ENCODE results near the gene CBLN3.

CBLN3 gene

GRCh38 chr14:24407608-24408325 lies 21.7 kb downstream of the CBLN3 start:
- Histone ChIP-seq H3K9me3 (ENCODE audit: low read length) (no peaks in the 10 kb centered on the region), H3K4me2 (ENCODE audit: low read length) (no peak overlapping the region), H3K4me1 (ENCODE audit: insufficient read depth, low read length, severe bottlenecking) (peaks cover 28% of the 10 kb centered on the region), H3K79me2 (ENCODE audit: insufficient read depth, low read length) (no peaks in the 10 kb centered on the region), H3K36me3 (ENCODE audit: insufficient read depth, low read length) (no peaks in the 10 kb centered on the region), H3K27ac (ENCODE audit: low read depth, low read length, poor library complexity, severe bottlenecking) (no peak overlapping the region), H4K20me1 (ENCODE audit: insufficient read depth, low read length) (no peaks in the 10 kb centered on the region), H3K9me2 (ENCODE audit: low read depth, low read length) (no peaks in the 10 kb centered on the region), H3F3A (ENCODE audit: insufficient read depth, low read length) (no peaks in the 10 kb centered on the region), H3K9ac (ENCODE audit: low read length) (no peak overlapping the region), H2AFZ (ENCODE audit: low read length) (no peak overlapping the region), H3K4me3 (ENCODE audit: low read depth, low read length, poor library complexity, severe bottlenecking) (no peak overlapping the region), H3K27me3 (ENCODE audit: insufficient read depth, low read length) (no peaks in the 10 kb centered on the region)
- no peak for TF ChIP-seq CTCF (IDR thresholded peaks at IDR 0.05; ENCODE audit: low read length)
- no peak for TF ChIP-seq EZH2 (IDR thresholded peaks at IDR 0.05; ENCODE audit: borderline replicate concordance, low read length)

- Histone ChIP-seq H3K9me2 (ENCODE audit: low read depth, low read length) (no peaks in the 10 kb centered on the region), H3K9ac (ENCODE audit: low read length) (no peak overlapping the region), H3K4me3 (ENCODE audit: low read depth, low read length, poor library complexity, severe bottlenecking) (no peak overlapping the region), H3K9me3 (ENCODE audit: low read length) (no peaks in the 10 kb centered on the region), H4K20me1 (ENCODE audit: insufficient read depth, low read length) (no peaks in the 10 kb centered on the region), H3F3A (ENCODE audit: insufficient read depth, low read length) (no peaks in the 10 kb centered on the region), H3K27me3 (ENCODE audit: insufficient read depth, low read length) (no peaks in the 10 kb centered on the region), H3K79me2 (ENCODE audit: insufficient read depth, low read length) (no peaks in the 10 kb centered on the region), H3K36me3 (ENCODE audit: insufficient read depth, low read length) (no peaks in the 10 kb centered on the region), H3K4me1 (ENCODE audit: insufficient read depth, low read length, severe bottlenecking) (peaks cover 28% of the 10 kb centered on the region), H3K4me2 (ENCODE audit: low read length) (no peak overlapping the region), H3K27ac (ENCODE audit: low read depth, low read length, poor library complexity, severe bottlenecking) (no peak overlapping the region), H2AFZ (ENCODE audit: low read length) (no peak overlapping the region)
- no peak for TF ChIP-seq CTCF (IDR thresholded peaks at IDR 0.05; ENCODE audit: low read length)
- TF ChIP-seq EZH2 (IDR thresholded peaks at IDR 0.05; ENCODE audit: borderline replicate concordance, low read length) = no peak
These were observed 23.1 kb downstream of the CBLN3 start for GRCh38 chr14:24406416-24406815.

- Histone ChIP-seq H3K36me3 (ENCODE audit: insufficient read depth, low read length) (no peaks in the 10 kb centered on the region), H3K79me2 (ENCODE audit: insufficient read depth, low read length) (no peaks in the 10 kb centered on the region), H4K20me1 (ENCODE audit: insufficient read depth, low read length) (no peaks in the 10 kb centered on the region), H3K4me3 (ENCODE audit: low read depth, low read length, poor library complexity, severe bottlenecking) (no peak overlapping the region), H3K27ac (ENCODE audit: low read depth, low read length, poor library complexity, severe bottlenecking) (no peak overlapping the region), H3K9me3 (ENCODE audit: low read length) (no peaks in the 10 kb centered on the region), H3K27me3 (ENCODE audit: insufficient read depth, low read length) (no peaks in the 10 kb centered on the region), H3K9me2 (ENCODE audit: low read depth, low read length) (no peaks in the 10 kb centered on the region), H3F3A (ENCODE audit: insufficient read depth, low read length) (no peaks in the 10 kb centered on the region), H3K9ac (ENCODE audit: low read length) (no peak overlapping the region), H2AFZ (ENCODE audit: low read length) (no peak overlapping the region), H3K4me1 (ENCODE audit: insufficient read depth, low read length, severe bottlenecking) (peaks cover 25% of the 10 kb centered on the region), H3K4me2 (ENCODE audit: low read length) (no peak overlapping the region)
- TF ChIP-seq CTCF (IDR thresholded peaks at IDR 0.05; ENCODE audit: low read length) (no peak), EZH2 (IDR thresholded peaks at IDR 0.05; ENCODE audit: borderline replicate concordance, low read length) (no peak)
These were observed 24.7 kb downstream of the CBLN3 start for GRCh38 chr14:24404814-24405213.

Measured in OCI-LY1 (cell line).